ENCODE data around the gene CAPN15.

The CAPN15 gene

GRCh38 chr16:561413-561794, 33.9 kb downstream of the CAPN15 start:
- DNase-seq (ENCODE audit: low read depth) = no peak
- TF ChIP-seq CTCF (conservative IDR thresholded peaks at IDR 0.05; ENCODE audit: low read depth, low read length) = no peak
- H3K4me3 ChIP-seq (ENCODE audit: low read length) = no peak overlapping the region

DNA sequence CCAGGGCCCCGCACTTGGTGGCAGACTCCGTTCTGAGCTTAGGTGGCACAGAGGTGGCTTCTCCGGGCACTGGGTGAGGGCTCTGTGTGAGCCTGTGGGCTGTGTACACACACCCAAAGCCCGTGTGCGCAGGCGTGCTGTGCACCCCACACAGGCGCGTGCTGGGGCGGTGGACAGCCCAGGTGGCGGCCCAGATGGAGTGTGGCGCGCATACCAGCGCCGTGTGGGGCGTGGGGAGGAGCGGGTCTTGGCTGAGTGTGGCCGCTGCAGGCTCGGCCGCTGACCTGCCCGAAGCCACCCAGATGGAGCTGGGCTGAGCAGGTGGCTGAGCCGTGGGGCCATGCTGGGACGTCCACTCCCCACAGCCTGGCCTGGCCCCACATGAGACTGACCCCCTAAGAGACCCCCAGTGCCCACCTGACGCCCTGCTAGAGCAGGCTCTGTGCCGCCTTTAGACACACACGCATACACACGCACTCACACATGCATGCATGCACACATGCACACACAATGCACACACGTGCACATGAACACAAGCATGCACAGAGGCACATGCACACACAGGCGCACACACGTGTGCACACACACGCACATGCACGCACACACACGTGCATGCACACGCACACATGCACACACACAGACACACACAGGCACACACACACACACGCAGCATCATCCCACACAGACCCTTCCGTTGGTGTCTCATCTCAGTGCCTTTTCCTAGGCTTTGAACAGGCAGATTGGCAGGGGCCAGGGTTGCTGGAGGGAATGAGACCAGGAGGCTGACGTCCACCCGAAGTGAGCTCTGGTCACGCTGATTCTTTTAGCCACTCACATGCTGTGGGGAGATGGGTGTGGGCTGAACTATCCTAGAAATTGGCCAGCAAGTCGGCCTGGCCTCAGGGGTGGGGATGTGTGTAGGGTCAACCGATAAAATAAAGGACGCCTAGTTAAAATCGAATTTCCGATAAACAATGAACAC, 34.7 kb downstream of the CAPN15 start:
- no peak for TF ChIP-seq CTCF (conservative IDR thresholded peaks at IDR 0.05; ENCODE audit: low read depth, low read length)
- H3K4me3 ChIP-seq (ENCODE audit: low read length) = no peak overlapping the region
- no peak for DNase-seq (ENCODE audit: low read depth)

DNA sequence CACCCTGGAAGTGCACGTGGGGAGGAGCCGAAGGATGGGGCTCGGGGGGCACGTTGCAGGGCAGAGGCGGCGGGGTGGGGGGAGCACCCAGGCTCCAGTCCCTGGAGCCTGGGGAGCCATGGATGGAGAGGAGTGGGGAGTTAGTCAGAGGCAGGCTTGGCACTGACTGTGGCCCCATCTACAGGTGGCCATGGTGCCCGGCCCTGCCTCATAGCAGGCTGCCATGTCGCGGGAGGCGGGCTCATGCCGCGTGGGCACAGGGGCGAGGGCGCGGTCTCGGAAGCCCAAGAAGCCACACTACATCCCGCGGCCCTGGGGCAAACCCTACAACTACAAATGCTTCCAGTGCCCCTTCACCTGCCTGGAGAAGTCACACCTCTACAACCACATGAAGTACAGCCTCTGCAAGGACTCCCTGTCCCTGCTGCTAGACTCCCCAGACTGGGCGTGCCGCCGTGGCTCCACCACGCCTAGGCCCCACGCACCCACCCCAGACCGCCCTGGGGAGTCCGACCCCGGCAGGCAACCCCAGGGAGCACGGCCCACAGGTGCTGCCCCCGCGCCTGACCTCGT, 35.6 kb downstream of the CAPN15 start:
- no peak for TF ChIP-seq CTCF (conservative IDR thresholded peaks at IDR 0.05; ENCODE audit: low read depth, low read length)
- DNase-seq (ENCODE audit: low read depth) = no peak

GRCh38 chr16:564690-565418, 37.3 kb downstream of the CAPN15 start:
- no peak for TF ChIP-seq CTCF (conservative IDR thresholded peaks at IDR 0.05; ENCODE audit: low read depth, low read length)
- H3K4me3 ChIP-seq (ENCODE audit: low read length) = no peak overlapping the region

More for the DNA sequence above, 35.6 kb downstream of the CAPN15 start:
- H3K4me3 ChIP-seq (ENCODE audit: low read length) = no peak overlapping the region

DNA sequence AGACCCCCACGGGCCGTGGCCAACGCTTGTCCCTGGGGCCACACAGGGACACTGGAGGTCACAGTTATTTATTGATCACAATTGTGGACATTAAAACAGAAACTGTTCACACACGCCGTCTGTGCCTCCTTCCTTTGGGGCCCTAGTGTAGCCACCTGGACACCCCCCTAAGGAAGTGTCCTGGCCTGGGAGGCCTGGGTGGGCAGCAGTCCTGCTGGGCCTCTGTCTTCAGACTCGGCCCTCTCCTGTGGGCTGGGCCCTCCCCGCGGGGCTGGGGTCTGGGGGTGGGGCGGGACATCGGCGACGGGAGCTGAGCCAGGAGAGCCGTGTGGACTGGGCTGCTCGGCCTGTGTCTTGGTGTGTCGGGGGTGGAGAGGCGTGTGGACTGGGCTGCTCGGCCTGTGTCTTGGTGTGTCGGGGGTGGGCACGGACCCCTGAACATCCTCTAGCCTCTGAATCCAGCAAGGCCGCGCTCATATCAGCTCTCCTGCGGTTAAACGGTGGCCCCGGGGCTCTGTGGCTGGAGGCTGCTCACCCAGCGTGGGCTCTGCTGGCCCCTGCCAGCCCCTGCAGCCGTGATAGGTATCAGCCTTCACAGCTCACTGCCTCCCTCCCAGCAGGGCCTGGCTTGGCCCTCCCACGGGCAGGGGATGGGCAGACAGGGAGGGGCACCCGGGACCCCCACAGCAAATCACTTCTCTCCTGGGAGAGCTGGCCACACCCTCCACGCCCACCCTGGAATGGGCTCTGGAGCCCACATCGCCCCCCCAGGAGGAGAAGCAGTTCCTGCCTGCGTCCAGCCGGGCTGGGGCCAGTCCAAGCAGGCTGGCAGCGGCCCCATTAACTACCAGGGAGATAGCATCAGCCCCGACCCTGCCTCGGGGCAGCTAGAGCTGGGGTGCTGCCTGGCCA, 38.2 kb downstream of the CAPN15 start:
- TF ChIP-seq CTCF (conservative IDR thresholded peaks at IDR 0.05; ENCODE audit: low read depth, low read length) = no peak
- no peak for DNase-seq (ENCODE audit: low read depth)
- H3K4me3 ChIP-seq (ENCODE audit: low read length) = no peak overlapping the region

More at GRCh38 chr16:564690-565418, 37.3 kb downstream of the CAPN15 start:
- no peak for DNase-seq (ENCODE audit: low read depth)

All from retinal pigment epithelial cell (primary cell).